GM18870 (cell line): ENCODE measurements around the gene BCAP29.

Experiments used
- ATAC-seq: cut with Tn5 transposase; IDR thresholded peaks from one replicate; pipeline ENCODE4 v1.9.1; 2021; ENCODE audit warnings: moderate library complexity; ENCODE audit not compliant: unreplicated experiment

Gene BCAP29

DNA sequence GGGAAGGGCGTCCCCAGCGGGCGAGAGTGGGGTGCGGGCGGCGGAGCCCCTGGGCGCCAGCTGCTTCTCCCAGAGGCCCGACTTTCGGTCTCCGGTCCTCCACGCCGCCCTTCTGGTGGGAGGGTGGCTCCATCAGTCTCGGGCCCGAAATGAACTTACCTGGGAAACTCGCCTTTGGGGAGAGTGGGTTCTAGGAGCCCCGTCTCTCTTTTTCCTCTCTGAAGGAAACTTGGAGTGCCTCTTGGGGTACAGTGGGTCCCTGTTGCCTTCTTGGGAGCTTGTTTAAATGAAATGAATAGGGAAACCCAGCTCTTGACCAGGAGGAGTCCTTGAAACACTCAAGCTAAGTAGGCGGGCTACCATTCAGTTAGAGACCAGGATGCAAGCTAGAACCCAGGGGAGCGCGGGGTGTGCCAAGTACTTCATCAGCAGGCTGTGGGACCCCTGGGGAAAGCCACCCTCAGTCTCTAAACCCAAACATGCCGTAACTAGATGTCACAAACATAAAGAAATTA is 81.9 kb downstream of the BCAP29 start:
- no peak for ATAC-seq

DNA sequence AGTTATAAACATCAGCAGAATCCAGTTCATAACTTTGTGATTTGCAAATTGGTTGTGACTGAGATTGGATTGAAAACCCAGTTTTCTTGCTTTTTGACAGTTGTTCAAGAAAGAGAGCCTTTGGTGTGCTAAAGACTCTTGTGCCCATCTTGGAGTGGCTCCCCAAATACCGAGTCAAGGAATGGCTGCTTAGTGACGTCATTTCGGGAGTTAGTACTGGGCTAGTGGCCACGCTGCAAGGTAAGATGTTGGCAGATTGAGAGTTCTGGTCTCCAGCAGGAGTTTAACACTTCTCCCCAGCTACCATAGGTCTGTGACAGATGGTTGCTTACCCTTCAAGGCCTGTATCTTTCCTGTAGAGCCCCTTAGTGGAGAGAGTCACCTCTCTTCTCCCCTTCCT is 83.2 kb downstream of the BCAP29 start:
- ATAC-seq: no peak

GRCh38 chr7:107666790-107667189 is 86.7 kb downstream of the BCAP29 start:
- no peak for ATAC-seq

GRCh38 chr7:107667341-107667740 is 87.3 kb downstream of the BCAP29 start:
- no peak for ATAC-seq

GRCh38 chr7:107668296-107668695 is 88.2 kb downstream of the BCAP29 start:
- ATAC-seq: no peak
